Naive B cell (primary cell): ENCODE data around the gene SWSAP1. TPM values are rescaled to one million over a fixed set of nuclear protein-coding genes. Genes with fewer than 3 reads are reported as not detected.

Experiments
- ATAC-seq, 2 donors: fragments of 150-1000 bp; cut with Tn5 transposase; 2 replicates each; pipeline ENCODE4 v1.10.0; 2021; ENCODE audit warnings: low read depth in 2 of 2, mild to moderate bottlenecking in 2 of 2, moderate library complexity in 2 of 2
- DNase-seq: peaks from one replicate; pipeline ENCODE4 v3.0.0; 2022
- H3K27ac Mint-ChIP-seq, 6 donors: one replicate each; pipeline ENCODE4 v1.8.0; 2020 to 2022; ENCODE audit warnings: mild to moderate bottlenecking in 6 of 6, mixed read lengths in 6 of 6, moderate library complexity in 5 of 6, inconsistent platforms in 2 of 6
- H3K27me3 Mint-ChIP-seq, 3 donors: one replicate each; pipeline ENCODE4 v1.8.0; 2021 to 2022; ENCODE audit warnings: mixed read lengths in 3 of 3, mild to moderate bottlenecking in 1 of 3
- H3K36me3 Mint-ChIP-seq, 2 donors: one replicate each; pipeline ENCODE4 v1.8.0; 2020 to 2022; ENCODE audit warnings: mixed read lengths in 2 of 2, inconsistent platforms in 1 of 2, mild to moderate bottlenecking in 1 of 2
- H3K4me1 Mint-ChIP-seq, 3 donors: one replicate each; pipeline ENCODE4 v1.8.0; 2020 to 2022; ENCODE audit warnings: mixed read lengths in 3 of 3, inconsistent platforms in 1 of 3, mild to moderate bottlenecking in 1 of 3, moderate library complexity in 1 of 3
- H3K4me3 Mint-ChIP-seq, 8 donors: one replicate each; pipeline ENCODE4 v1.8.0; 2020 to 2022; ENCODE audit warnings: mild to moderate bottlenecking in 8 of 8, mixed read lengths in 8 of 8, moderate library complexity in 8 of 8, inconsistent platforms in 2 of 8
- H3K9me3 Mint-ChIP-seq, 7 donors: one replicate each; pipeline ENCODE4 v1.8.0; 2020 to 2022; ENCODE audit warnings: mixed read lengths in 7 of 7, mild to moderate bottlenecking in 5 of 7, inconsistent platforms in 2 of 7, moderate library complexity in 1 of 7
- polyA plus RNA-seq, 6 donors: library from polyadenylated mRNA; unstranded; fragments of 300-500 nt; fragmentation: Illumina TruSeq; gene quantifications; one replicate each; pipeline ENCODE4 v1.2.3, GENCODE V29; 2021; ENCODE audit warnings: low read depth in 6 of 6

Gene SWSAP1
- polyA plus RNA-seq, 6 donors from 2014 or later: 6.0 to 10.2 (median 7.6) TPM

DNA sequence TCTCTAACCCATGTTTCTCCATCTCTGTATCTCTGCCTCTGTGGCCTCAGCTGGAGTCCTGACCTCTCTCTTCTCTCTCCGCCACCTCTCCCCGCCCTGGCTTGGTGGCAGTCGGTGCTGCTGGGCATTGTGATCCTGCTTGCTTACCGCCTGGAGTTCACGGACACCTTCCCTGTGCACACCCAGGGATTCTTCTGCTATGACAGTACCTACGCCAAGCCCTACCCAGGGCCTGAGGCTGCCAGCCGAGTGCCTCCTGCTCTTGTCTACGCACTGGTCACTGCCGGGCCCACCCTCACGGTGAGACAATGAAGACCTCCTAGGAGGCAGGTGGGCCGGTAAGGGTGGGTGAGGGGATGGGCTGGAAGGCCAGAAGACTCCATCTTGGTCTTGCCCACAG lies 15.0 kb upstream of the SWSAP1 start:
- DNase-seq (no peak), ATAC-seq (no peak)
- no peaks in the 10 kb centered on the region for H3K9me3 Mint-ChIP-seq
- no peaks in the 10 kb centered on the region for H3K36me3 Mint-ChIP-seq
- H3K27ac Mint-ChIP-seq: peak overlapping the region in 1 of 6 donors; percentile 60
- peaks cover 9 to 31% (median 23%) of the 10 kb centered on the region in 3 donors for H3K27me3 Mint-ChIP-seq
- peaks cover 13 to 26% (median 21%) of the 10 kb centered on the region in 3 donors for H3K4me1 Mint-ChIP-seq
- H3K4me3 Mint-ChIP-seq: no peak overlapping the region

DNA sequence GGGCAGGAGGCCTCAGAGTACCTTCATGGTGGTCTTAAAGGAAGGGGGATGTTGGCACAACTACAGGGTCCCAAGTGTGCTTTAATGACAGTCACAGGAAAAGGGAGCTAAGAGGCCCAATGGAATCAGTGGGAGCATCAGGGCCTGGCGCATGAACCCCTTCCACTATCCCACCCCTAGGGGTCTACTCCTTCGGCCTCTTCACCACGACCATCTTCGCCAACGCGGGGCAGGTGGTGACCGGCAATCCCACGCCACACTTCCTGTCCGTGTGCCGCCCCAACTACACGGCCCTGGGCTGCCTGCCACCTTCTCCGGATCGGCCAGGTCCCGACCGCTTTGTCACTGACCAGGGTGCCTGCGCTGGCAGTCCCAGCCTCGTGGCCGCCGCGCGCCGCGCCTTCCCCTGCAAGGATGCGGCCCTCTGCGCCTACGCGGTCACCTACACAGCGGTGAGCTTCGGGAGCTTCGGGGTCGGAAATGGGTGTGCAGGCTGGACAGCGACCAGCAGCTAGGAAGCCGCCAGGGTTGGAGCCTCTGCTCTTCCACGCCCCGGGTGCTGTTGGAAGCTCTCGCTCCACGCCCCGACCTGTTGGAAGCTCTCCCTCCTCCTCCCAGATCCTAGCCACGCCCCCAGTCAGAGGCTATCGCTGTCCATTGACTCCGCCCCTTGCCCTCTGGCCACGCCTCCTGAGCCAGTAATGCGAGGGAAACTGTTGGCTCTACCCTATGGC lies 13.3 kb upstream of the SWSAP1 start:
- no peak for ATAC-seq
- Mint-ChIP-seq H3K27ac (no peak overlapping the region), H3K4me3 (no peak overlapping the region), H3K9me3 (no peaks in the 10 kb centered on the region), H3K4me1 (peaks cover 0 to 10% (median 9%) of the 10 kb centered on the region in 3 donors), H3K36me3 (no peaks in the 10 kb centered on the region), H3K27me3 (peaks cover 3 to 14% (median 8%) of the 10 kb centered on the region in 3 donors)
- no peak for DNase-seq

DNA sequence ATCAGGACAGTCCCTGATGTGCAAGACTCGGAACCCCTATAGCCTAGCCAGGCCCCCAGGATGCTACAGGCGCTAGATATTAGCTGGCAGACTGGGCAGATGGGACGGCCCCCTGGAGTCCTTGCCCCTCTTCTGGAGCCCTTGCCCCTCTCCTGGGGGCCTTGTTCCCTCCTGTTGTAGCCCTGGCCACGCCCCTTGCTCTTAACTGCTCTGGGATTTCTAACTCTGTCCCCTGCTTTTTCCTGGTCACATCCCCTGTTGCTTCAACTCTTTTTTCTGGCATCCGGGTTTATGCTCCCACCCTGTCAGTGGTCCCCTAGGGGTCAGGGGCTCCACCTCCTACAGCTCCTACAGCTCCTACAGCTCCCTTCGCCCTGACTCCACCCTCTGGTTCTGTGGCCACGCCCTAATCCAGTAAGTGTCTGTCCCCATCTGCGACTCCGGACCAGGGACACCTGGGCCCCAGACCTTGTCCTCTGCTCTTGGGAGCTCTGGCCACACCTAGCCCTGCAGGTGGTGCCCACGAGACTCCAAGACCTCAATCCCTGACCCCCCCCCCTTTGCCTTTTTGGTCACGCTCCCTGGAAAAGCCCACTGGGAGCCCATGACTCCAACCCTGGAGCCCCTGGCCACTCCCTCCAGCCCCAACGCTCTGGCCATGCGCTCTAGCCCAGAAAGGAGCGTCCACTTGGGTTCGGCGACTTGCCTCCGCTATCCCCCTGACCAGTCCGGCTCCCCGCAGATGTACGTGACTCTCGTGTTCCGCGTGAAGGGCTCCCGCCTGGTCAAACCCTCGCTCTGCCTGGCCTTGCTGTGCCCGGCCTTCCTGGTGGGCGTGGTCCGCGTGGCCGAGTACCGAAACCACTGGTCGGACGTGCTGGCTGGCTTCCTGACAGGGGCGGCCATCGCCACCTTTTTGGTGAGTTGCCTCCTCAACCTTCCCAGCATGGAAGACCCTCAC lies 12.4 kb upstream of the SWSAP1 start:
- Mint-ChIP-seq H3K9me3 (no peaks in the 10 kb centered on the region), H3K4me3 (no peak overlapping the region), H3K27ac (peak overlapping the region in 1 of 6 donors; percentile 16), H3K4me1 (peaks cover 0 to 10% (median 6%) of the 10 kb centered on the region in 3 donors), H3K27me3 (peaks cover 0 to 5% (median 0%) of the 10 kb centered on the region in 3 donors), H3K36me3 (no peaks in the 10 kb centered on the region)
- DNase-seq: no peak
- ATAC-seq: no peak

DNA sequence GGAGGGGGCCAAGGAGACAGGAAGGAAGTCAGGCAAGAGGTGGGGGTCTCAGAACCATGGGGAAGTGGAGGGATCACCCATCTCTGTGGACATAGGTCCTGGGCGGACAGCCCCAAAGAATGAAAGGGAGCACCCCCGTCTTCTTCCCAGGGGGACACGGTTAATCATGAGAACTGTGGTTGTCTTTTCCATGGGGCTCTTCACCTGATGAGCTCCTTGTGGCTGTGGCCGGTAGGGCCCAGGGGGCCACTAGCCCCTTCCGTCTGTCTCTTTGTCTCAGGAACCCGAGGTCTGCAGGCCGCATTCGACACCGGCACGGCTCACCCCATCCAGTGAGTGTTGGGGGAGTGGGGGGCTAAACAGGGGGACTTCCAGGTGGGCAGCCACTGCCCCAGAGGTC lies 10.6 kb upstream of the SWSAP1 start:
- DNase-seq: no peak
- H3K9me3 Mint-ChIP-seq: no peaks in the 10 kb centered on the region
- no peak overlapping the region for H3K27ac Mint-ChIP-seq
- H3K4me1 Mint-ChIP-seq: peaks cover 0 to 10% (median 6%) of the 10 kb centered on the region in 3 donors
- ATAC-seq: no peak
- H3K27me3 Mint-ChIP-seq: no peaks in the 10 kb centered on the region
- no peak overlapping the region for H3K4me3 Mint-ChIP-seq
- H3K36me3 Mint-ChIP-seq: peaks cover 1% of the 10 kb centered on the region in 2 donors

DNA sequence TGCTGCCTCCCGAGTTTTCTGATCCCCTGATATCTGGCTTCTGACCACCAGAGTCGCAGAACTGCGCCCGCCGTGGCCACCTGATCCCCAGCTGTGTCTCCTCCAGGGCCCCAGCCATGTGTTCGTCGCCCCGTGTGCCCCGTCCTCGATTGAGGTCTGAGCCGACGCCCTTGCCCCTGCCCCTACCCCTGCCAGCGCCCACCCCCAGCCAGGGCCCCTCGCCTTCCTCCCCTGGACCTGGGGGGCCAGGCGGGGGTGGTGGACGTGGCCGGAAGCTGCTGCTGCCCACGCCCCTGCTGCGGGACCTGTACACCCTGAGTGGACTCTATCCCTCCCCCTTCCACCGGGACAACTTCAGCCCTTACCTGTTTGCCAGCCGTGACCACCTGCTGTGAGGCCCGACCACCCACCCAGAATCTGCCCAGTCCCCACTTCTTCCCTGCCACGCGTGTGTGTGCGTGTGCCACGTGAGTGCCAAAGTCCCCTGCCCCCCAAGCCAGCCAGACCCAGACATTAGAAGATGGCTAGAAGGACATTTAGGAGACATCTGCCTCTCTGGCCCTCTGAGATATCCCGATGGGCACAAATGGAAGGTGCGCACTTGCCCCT lies 10.1 kb upstream of the SWSAP1 start:
- DNase-seq: no peak
- ATAC-seq: no peak
- peak overlapping the region in 1 of 8 donors; percentile 52 for H3K4me3 Mint-ChIP-seq
- H3K36me3 Mint-ChIP-seq: peaks cover 6 to 7% of the 10 kb centered on the region in 2 donors
- H3K4me1 Mint-ChIP-seq: peaks cover 2 to 10% (median 6%) of the 10 kb centered on the region in 3 donors
- no peaks in the 10 kb centered on the region for H3K9me3 Mint-ChIP-seq
- peak overlapping the region in 1 of 6 donors; percentile 56 for H3K27ac Mint-ChIP-seq
- no peaks in the 10 kb centered on the region for H3K27me3 Mint-ChIP-seq

DNA sequence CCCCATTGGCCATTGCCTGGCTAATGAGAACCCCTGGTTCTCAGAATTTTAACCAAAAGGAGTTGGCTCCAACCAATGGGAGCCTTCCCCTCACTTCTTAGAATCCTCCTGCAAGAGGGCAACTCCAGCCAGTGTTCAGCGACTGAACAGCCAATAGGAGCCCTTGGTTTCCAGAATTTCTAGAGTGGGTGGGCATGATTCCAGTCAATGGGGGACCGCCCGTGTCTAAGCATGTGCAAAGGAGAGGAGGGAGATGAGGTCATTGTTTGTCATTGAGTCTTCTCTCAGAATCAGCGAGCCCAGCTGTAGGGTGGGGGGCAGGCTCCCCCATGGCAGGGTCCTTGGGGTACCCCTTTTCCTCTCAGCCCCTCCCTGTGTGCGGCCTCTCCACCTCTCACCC lies 9.5 kb upstream of the SWSAP1 start:
- Mint-ChIP-seq H3K9me3 (no peaks in the 10 kb centered on the region), H3K4me3 (peak overlapping the region in 1 of 8 donors; percentile 52), H3K27ac (no peak overlapping the region), H3K27me3 (no peaks in the 10 kb centered on the region), H3K36me3 (peaks cover 7 to 9% of the 10 kb centered on the region in 2 donors), H3K4me1 (peaks cover 2 to 10% (median 6%) of the 10 kb centered on the region in 3 donors)
- ATAC-seq (no peak), DNase-seq (no peak)

DNA sequence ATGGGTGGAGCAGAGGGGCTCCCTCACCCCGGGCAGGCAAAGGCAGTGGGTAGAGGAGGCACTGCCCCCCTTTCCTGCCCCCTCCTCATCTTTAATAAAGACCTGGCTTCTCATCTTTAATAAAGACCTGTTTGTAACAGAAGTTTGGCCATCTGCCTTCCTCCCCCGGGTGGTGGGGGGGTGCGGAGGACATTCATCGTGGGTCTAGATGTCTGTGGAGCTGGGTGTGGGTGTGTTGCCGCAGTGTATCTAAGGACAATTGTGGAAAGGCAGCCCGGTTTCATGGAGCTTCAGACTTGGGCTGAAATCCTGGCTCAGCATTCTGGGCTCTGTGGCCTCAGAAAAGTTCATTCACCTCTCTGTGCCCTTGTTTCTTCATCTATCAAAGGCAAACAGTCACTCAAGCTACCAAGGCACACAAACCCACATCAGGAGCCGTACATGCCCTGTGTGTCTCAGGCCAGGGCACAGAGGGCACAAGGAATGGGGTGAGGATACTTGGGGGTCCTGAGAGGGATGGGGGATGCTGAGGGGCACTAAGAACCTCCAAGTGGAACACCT lies 8.8 kb upstream of the SWSAP1 start:
- peaks cover 7 to 9% of the 10 kb centered on the region in 2 donors for H3K36me3 Mint-ChIP-seq

DNA sequence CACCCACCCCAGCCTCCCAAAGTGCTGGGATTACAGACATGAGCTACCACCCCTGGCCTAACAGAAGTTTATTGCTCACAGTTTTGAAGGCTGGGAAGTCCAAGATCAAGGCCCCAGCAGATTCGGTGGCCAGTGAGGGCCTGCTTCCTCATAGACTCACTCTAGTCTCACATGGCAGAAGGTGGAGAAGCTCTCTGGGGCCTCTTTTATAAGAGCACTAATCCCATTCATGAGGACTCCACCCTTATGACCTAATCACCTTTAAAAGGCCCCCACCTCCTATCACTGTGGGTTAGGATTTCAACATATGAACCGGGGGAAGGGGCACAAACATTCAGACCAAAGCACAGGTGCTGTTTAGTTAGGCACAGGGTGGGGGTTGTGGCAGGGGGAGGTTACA lies 6.9 kb upstream of the SWSAP1 start:
- peaks cover 0 to 3% (median 2%) of the 10 kb centered on the region in 3 donors for H3K4me1 Mint-ChIP-seq
- no peaks in the 10 kb centered on the region for H3K27me3 Mint-ChIP-seq
- peaks cover 7 to 9% of the 10 kb centered on the region in 2 donors for H3K36me3 Mint-ChIP-seq
- H3K9me3 Mint-ChIP-seq: no peaks in the 10 kb centered on the region
- H3K4me3 Mint-ChIP-seq: no peak overlapping the region
- no peak overlapping the region for H3K27ac Mint-ChIP-seq
- DNase-seq (no peak), ATAC-seq (no peak)

More for the DNA sequence above, 8.8 kb upstream of the SWSAP1 start:
- no peaks in the 10 kb centered on the region for H3K27me3 Mint-ChIP-seq
- H3K9me3 Mint-ChIP-seq: no peaks in the 10 kb centered on the region
- no peak overlapping the region for H3K27ac Mint-ChIP-seq
- peaks cover 2 to 10% (median 6%) of the 10 kb centered on the region in 3 donors for H3K4me1 Mint-ChIP-seq
- no peak for ATAC-seq
- H3K4me3 Mint-ChIP-seq: no peak overlapping the region
- no peak for DNase-seq

DNA sequence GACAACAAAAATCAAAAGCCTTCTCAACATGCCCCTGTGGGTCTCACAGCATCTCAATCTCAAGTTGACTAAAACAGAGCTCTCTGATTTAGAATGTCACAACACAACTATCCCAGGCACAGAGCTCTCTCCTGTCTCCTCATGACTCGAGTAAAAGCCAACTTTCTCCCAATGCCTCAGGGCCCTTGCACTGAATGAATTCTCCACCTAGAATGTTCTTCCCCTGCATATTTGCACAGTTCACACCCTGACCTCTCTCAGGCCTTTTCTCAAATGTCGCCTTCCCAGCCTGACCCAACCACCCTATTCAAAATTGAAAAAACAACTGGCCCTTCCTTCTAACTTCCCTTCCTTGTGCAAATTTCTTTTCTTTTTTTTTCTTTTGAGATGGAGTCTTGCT lies 3.7 kb upstream of the SWSAP1 start:
- ATAC-seq (no peak), DNase-seq (no peak)
- Mint-ChIP-seq H3K4me3 (no peak overlapping the region), H3K9me3 (no peaks in the 10 kb centered on the region), H3K27ac (peak overlapping the region in 1 of 6 donors; percentile 5), H3K4me1 (peaks cover 2 to 10% (median 3%) of the 10 kb centered on the region in 3 donors), H3K36me3 (peaks cover 7 to 9% of the 10 kb centered on the region in 2 donors), H3K27me3 (no peaks in the 10 kb centered on the region)

DNA sequence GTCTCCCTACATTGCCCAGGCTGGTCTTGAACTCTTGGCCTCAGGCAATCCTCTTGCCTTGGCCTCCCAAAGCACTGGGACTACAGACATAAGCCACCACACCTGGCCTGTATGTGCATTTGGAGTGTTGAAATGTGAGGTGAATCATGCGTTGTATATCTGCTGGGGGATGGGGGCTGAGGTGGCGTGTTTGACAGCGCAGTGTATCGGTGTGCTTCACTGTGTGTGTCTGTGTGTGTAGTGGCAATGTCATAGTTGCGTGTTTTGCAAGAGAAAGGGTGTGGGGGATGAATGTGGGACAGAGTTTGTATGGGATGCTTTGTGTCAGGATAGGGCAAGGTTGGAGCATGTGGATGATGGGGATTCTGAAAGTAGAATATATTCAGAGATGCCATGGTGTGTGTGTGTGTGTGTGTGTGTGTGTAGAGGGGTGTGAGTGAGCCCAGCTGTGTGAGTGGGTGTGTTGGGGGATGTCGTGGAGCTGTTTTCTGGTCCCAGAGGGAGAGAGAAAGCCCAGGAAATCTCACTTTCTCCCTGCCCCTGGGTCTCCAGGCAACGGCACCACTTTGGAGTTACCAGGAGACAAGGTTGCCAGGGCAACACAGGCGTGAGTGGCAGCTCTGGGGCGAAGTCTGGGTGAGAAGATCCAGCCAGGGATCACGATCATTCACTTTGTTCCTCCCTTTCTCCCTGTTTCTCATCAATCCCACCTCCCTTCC lies 1.1 kb upstream of the SWSAP1 start:
- no peak for DNase-seq
- H3K9me3 Mint-ChIP-seq: no peaks in the 10 kb centered on the region
- ATAC-seq: no peak
- H3K4me1 Mint-ChIP-seq: peaks cover 13 to 19% (median 14%) of the 10 kb centered on the region in 3 donors
- peaks cover 7 to 9% of the 10 kb centered on the region in 2 donors for H3K36me3 Mint-ChIP-seq
- no peaks in the 10 kb centered on the region for H3K27me3 Mint-ChIP-seq
- peak overlapping the region in 4 of 8 donors; percentile 0 to 79 (median 36) for H3K4me3 Mint-ChIP-seq
- H3K27ac Mint-ChIP-seq: peak overlapping the region in 3 of 6 donors; percentile 5 to 67 (median 65)

DNA sequence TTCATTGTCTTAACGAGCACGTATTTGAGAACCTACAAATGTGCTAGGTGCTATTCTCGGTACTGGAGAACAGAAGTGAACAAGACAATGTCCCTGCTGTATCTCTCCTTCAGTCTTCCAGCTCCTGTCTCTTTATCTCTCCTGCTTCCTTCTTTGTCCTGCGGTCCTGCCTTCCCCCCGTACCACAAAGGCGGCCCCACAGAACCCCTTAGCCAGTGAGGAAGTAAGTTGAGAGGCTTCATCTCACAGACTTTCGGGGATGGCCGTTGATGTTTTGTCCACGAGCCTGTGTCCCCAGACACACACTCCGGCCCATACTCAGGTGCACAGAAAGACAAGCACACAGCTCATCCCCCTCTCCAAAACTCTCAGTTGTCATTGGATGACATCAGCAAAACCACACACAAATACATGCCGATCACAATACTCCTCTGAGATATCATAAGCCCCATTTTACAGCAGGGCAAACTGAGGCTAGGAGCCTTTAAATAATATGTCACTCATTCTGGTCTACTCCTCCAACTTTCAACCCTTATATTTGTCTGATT lies 507 bp upstream of the SWSAP1 start:
- DNase-seq (no peak), ATAC-seq (no peak)
- H3K4me3 Mint-ChIP-seq: peak overlapping the region in 1 of 8 donors; percentile 2
- H3K9me3 Mint-ChIP-seq: no peaks in the 10 kb centered on the region
- H3K27me3 Mint-ChIP-seq: no peaks in the 10 kb centered on the region
- peaks cover 5 to 7% of the 10 kb centered on the region in 2 donors for H3K36me3 Mint-ChIP-seq
- H3K4me1 Mint-ChIP-seq: peaks cover 13 to 19% (median 14%) of the 10 kb centered on the region in 3 donors
- H3K27ac Mint-ChIP-seq: peak overlapping the region in 1 of 6 donors; percentile 38
